Activated naive CD8-positive, alpha-beta T cell treated with anti-CD3 and anti-CD28 coated beads, Interleukin-2, amount 10 ng/mL, durations not matched to agents 7 days and 5 days (primary cell): ENCODE measurements around the gene CUEDC1. TPM values are rescaled to one million over a fixed set of nuclear protein-coding genes. Genes with fewer than 3 reads are reported as not detected.

Experiments used
- ATAC-seq: fragments of 150-1000 bp; cut with Tn5 transposase; one replicate; pipeline ENCODE4 v1.10.0; 2021; ENCODE audit warnings: low read depth, moderate library complexity
- POLR2A ChIA-PET: fragments of 350-600 bp; sonication (Branson Sonifier 250); formaldehyde crosslinking; loops from one replicate; lab custom pipeline; 2021; ENCODE audit warnings: antibody characterized with exemption; lab: Charles Lee
- DNase-seq: peaks from one replicate; pipeline ENCODE4 v3.0.0; 2021
- H3K27ac Mint-ChIP-seq: one replicate; pipeline ENCODE4 v1.8.0; 2022; ENCODE audit warnings: mild to moderate bottlenecking, mixed read lengths
- H3K27me3 Mint-ChIP-seq: one replicate; pipeline ENCODE4 v1.8.0; 2022; ENCODE audit warnings: mild to moderate bottlenecking, moderate library complexity, mixed read lengths
- H3K36me3 Mint-ChIP-seq: one replicate; pipeline ENCODE4 v1.8.0; 2021; ENCODE audit warnings: mild to moderate bottlenecking, mixed read lengths
- H3K4me1 Mint-ChIP-seq: one replicate; pipeline ENCODE4 v1.8.0; 2021; ENCODE audit warnings: mixed read lengths
- H3K4me3 Mint-ChIP-seq: one replicate; pipeline ENCODE4 v1.8.0; 2022; ENCODE audit warnings: mild to moderate bottlenecking, moderate library complexity, mixed read lengths
- H3K9me3 Mint-ChIP-seq: one replicate; pipeline ENCODE4 v1.8.0; 2021; ENCODE audit warnings: mixed read lengths
- total RNA-seq, 2 experiments: library from RNA; stranded (reverse); gene quantifications; one replicate each; pipeline ENCODE4 v1.2.3, GENCODE V29; 2021

Gene CUEDC1
- total RNA-seq, 2 experiments from 2014 or later, result 0.28 to 1.2 TPM

DNA sequence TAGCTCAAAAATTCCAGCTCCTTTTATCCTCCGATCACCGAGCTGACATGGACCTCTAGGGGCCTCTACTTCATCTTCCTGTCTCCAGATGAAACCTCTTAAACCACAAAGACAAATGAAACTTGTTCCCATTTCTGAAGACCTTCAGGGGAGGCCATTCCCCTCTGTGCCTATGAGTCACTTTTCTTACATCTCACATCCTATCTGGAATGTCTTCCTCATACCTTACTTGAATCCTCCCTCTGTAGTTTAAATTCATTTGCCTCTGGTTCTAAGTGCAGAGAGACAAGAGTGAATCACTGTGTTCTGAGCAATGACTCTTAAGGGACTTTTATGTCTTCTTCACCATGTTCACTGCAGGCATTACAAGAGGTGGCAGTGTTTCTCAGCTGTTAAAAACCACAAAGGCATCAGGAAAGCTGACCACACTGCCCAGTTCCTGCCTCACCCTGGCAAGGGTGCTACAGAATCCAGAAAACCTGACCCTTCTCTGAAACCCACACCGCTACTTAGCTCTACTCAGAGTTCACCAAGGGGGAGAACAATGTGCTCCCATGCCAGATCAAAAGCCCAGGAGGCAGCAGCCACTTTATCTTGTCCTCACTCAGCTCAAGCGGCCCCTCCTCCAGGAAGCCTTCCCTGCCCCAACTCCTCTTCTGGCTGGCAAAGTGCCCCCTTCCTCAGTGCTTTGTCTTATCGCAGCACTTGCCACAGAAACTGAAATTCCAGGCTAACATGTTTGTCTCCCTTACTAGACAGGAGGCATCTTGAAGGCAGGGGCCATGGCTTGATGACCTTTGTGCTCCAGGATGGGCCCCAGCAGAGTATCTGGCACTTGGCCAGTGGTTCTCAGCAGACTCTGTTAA is 6.4 kb downstream of the CUEDC1 start:
- Mint-ChIP-seq H3K9me3 (no peaks in the 10 kb centered on the region), H3K4me1 (peaks cover 32% of the 10 kb centered on the region), H3K27me3 (peaks cover 64% of the 10 kb centered on the region), H3K36me3 (no peaks in the 10 kb centered on the region), H3K27ac (no peak overlapping the region), H3K4me3 (no peak overlapping the region)
- POLR2A ChIA-PET, result interaction anchor here (0.6 kb wide), 1 partner anchor 30 kb away, joined by 3 read pairs; no protein-coding TSS in a partner anchor
- DNase-seq (no peak), ATAC-seq (no peak)

DNA sequence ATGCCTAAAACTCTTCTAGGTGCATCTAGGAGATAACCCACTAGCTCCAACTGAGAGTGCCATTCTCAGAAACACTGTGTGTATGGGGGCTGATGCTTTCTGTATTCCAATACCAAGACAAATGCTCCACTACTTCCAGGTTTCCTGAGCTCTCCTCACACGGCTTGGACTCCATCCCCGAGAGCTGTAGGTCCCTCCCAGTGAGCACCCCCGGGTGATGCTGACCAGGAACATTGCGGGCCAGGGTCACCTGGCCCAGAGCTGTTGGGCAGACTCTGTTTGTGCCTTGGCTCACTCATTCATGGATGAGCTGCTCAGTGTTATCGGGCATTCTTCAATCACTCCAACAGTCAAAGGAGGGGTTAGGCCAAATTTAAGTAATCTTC is 7.0 kb downstream of the CUEDC1 start:
- H3K27me3 Mint-ChIP-seq, result peaks cover 61% of the 10 kb centered on the region
- peaks cover 33% of the 10 kb centered on the region for H3K4me1 Mint-ChIP-seq
- no peaks in the 10 kb centered on the region for H3K36me3 Mint-ChIP-seq
- H3K27ac Mint-ChIP-seq, result no peak overlapping the region
- no peaks in the 10 kb centered on the region for H3K9me3 Mint-ChIP-seq
- ATAC-seq (no peak), DNase-seq (no peak)
- POLR2A ChIA-PET, result no interaction called here
- H3K4me3 Mint-ChIP-seq, result no peak overlapping the region

DNA sequence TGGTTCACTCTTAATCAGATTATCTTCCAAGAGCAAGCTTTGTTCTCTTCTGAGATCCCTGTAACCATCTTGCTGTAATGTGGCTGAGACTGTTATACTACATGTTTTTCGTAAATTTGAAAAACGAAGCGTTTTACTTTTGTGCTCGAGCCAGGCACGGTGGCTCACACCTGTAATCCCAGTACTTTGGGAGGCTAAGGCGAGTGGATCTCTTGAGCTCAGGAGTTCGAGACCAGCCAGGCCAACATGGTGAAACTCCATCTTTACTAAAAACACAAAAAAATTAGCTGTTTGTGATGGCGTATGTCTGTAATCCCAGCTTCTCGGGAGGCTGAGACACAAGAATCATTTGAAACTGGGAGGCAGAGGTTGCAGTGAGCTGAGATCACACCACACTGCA is 7.8 kb downstream of the CUEDC1 start:
- Mint-ChIP-seq H3K4me1 (peaks cover 33% of the 10 kb centered on the region), H3K27me3 (peaks cover 58% of the 10 kb centered on the region), H3K9me3 (no peaks in the 10 kb centered on the region), H3K36me3 (no peaks in the 10 kb centered on the region), H3K27ac (no peak overlapping the region), H3K4me3 (peak overlapping the region; percentile 82)
- POLR2A ChIA-PET, result interaction anchor here (1.4 kb wide), 1 partner anchor 73 kb away, joined by 3 read pairs; no protein-coding TSS in a partner anchor
- DNase-seq, result no peak
- ATAC-seq, result no peak

- H3K4me1 Mint-ChIP-seq, result peaks cover 33% of the 10 kb centered on the region
- no peaks in the 10 kb centered on the region for H3K9me3 Mint-ChIP-seq
- H3K27me3 Mint-ChIP-seq, result peaks cover 58% of the 10 kb centered on the region
- no peaks in the 10 kb centered on the region for H3K36me3 Mint-ChIP-seq
- peak overlapping the region; percentile 53 for H3K27ac Mint-ChIP-seq
- H3K4me3 Mint-ChIP-seq, result peak overlapping the region; percentile 82
- POLR2A ChIA-PET, result interaction anchor here (1.4 kb wide), 1 partner anchor 72 kb away, joined by 3 read pairs; no protein-coding TSS in a partner anchor
- peak; percentile 93 for ATAC-seq
- peak; percentile 41 for DNase-seq
Observed at GRCh38 chr17:57946798-57947358, 8.3 kb downstream of the CUEDC1 start.

DNA sequence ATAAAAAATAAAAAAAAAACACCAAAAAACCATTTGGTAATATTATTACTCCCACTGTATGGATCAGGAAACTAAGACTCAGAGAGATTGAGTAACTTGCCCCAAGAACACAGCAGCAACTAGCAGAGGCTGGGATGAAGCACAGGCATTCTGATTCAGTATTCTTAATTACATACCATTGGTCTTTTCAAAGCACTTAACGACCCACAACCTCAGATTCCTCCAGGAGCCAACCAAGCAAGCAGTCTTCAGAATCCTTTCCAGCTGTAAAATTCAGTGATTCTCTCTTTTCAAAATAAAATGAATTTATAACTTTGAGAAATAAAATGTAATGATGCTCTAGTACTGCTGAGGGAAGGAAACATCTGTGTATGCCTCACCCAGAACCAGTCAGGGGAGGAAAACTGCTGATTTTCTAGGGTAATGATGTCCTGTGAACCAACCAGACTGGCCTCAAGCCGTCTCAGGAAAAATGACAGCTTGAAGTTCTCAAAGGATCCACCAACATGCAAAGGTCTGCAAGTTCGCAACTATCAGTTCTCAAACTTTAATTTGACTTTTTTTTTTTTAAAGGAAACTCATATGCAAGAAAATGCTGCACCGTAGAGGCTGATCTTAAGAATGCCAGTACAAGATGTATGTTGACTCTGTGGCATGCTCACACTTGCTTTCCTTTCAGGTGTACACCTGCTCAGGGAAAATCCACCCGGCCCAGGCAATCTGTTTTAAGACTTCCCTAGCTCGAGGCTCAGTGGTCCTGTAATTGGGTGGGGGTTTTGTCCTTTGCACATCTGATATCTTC is 9.0 kb downstream of the CUEDC1 start:
- Mint-ChIP-seq H3K4me1 (peaks cover 35% of the 10 kb centered on the region), H3K4me3 (peak overlapping the region; percentile 82), H3K36me3 (no peaks in the 10 kb centered on the region), H3K9me3 (no peaks in the 10 kb centered on the region), H3K27ac (no peak overlapping the region), H3K27me3 (peaks cover 60% of the 10 kb centered on the region)
- POLR2A ChIA-PET, result interaction anchor here (1.4 kb wide), 1 partner anchor 72 kb away, joined by 3 read pairs; no protein-coding TSS in a partner anchor
- DNase-seq, result no peak
- peak; percentile 43 for ATAC-seq

- Mint-ChIP-seq H3K4me3 (no peak overlapping the region), H3K4me1 (peaks cover 29% of the 10 kb centered on the region), H3K9me3 (no peaks in the 10 kb centered on the region), H3K27ac (no peak overlapping the region), H3K27me3 (peaks cover 69% of the 10 kb centered on the region), H3K36me3 (no peaks in the 10 kb centered on the region)
- no peak for DNase-seq
- POLR2A ChIA-PET, result no interaction called here
- ATAC-seq, result no peak
Observed at GRCh38 chr17:57944908-57945307, 10.3 kb downstream of the CUEDC1 start.

- DNase-seq, result no peak
- Mint-ChIP-seq H3K4me1 (peaks cover 25% of the 10 kb centered on the region), H3K4me3 (no peak overlapping the region), H3K9me3 (no peaks in the 10 kb centered on the region), H3K27me3 (peaks cover 70% of the 10 kb centered on the region), H3K36me3 (no peaks in the 10 kb centered on the region), H3K27ac (no peak overlapping the region)
- no peak for ATAC-seq
- POLR2A ChIA-PET, result interaction anchor here (0.7 kb wide), 1 partner anchor 33 kb away, joined by 4 read pairs; no protein-coding TSS in a partner anchor
Observed at GRCh38 chr17:57943645-57944044, 11.6 kb downstream of the CUEDC1 start.

DNA sequence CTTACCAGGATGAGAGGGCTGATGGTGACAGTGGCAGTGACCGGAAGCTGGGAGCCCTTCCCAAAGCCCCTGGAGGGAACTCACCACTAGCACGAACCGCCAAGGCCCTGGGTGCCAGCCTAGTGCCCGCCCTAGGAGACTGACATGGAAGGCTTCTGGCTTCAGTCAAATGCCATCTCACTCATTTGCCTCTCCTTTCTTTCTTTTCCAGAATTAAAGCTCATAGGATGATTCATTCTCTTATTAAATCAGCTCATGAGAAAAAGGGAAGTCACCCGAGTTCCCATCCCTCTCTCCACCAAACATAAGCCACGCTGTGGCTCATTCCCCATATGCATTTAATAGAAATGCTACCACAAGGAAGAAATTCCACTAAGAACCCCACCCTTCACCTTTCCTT is 12.1 kb downstream of the CUEDC1 start:
- POLR2A ChIA-PET, result no interaction called here
- H3K4me3 Mint-ChIP-seq, result no peak overlapping the region
- no peak for DNase-seq
- H3K36me3 Mint-ChIP-seq, result no peaks in the 10 kb centered on the region
- H3K4me1 Mint-ChIP-seq, result peaks cover 22% of the 10 kb centered on the region
- H3K9me3 Mint-ChIP-seq, result no peaks in the 10 kb centered on the region
- H3K27ac Mint-ChIP-seq, result no peak overlapping the region
- H3K27me3 Mint-ChIP-seq, result peaks cover 68% of the 10 kb centered on the region
- ATAC-seq, result no peak

- DNase-seq (no peak), ATAC-seq (no peak)
- POLR2A ChIA-PET, result no interaction called here
- Mint-ChIP-seq H3K27ac (no peak overlapping the region), H3K4me1 (peaks cover 16% of the 10 kb centered on the region), H3K36me3 (no peaks in the 10 kb centered on the region), H3K4me3 (no peak overlapping the region), H3K27me3 (peaks cover 62% of the 10 kb centered on the region), H3K9me3 (no peaks in the 10 kb centered on the region)
Observed at GRCh38 chr17:57941384-57942370, 13.5 kb downstream of the CUEDC1 start.

GRCh38 chr17:57940653-57941329 is 14.4 kb downstream of the CUEDC1 start:
- POLR2A ChIA-PET, result interaction anchor here (0.7 to 1.5 kb wide), 2 partner anchors 17 to 505 kb away, joined by 3 to 5 read pairs; no protein-coding TSS in a partner anchor
- Mint-ChIP-seq H3K36me3 (no peaks in the 10 kb centered on the region), H3K27me3 (peaks cover 54% of the 10 kb centered on the region), H3K27ac (no peak overlapping the region), H3K4me3 (no peak overlapping the region), H3K9me3 (no peaks in the 10 kb centered on the region), H3K4me1 (peaks cover 10% of the 10 kb centered on the region)
- DNase-seq (no peak), ATAC-seq (no peak)

DNA sequence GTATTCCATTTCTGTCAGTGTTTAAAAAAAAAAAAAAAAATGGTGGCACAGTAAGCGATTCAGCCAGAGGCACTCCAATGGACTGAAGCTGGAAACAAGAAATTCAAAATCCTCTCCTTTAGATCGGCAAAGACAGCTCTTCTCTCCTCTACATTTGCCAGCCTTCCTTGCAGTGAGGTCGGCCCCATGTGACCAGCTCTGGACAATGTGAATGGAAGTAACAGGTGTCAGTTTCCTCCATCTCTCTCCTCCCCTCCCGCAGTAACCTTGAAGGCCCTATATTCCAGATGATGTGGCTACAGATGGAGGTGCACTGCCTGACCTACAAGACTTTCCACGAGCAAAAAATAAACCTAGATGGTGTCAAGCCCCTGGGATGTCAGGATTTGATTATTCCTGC is 15.0 kb downstream of the CUEDC1 start:
- Mint-ChIP-seq H3K27ac (no peak overlapping the region), H3K27me3 (peaks cover 48% of the 10 kb centered on the region), H3K4me1 (peaks cover 10% of the 10 kb centered on the region), H3K36me3 (no peaks in the 10 kb centered on the region), H3K9me3 (no peaks in the 10 kb centered on the region), H3K4me3 (no peak overlapping the region)
- POLR2A ChIA-PET, result interaction anchor here (0.6 to 1.5 kb wide), 3 partner anchors 17 to 506 kb away, joined by 3 to 5 read pairs (median 3); no protein-coding TSS in a partner anchor
- ATAC-seq (no peak), DNase-seq (no peak)

DNA sequence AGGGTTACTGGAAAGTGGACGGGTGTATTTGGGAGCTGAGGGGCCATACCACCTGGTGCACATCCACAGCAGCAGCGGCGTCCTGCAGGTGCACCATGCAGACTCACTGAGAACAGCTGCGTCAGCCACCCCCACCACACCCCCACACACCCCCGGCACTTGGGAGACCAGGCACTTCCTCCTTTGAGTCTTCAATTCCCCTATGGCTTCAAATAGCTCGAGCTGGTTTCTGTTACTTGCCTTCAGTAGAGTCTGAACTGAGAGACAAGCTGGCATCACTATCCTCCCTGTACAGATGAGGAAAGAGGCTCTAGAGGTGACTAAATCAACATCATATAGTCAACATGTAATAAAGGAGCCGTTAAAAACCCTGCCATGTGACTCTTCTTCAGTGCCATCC is 15.4 kb downstream of the CUEDC1 start:
- ATAC-seq (peak; percentile 50), DNase-seq (no peak)
- no peak overlapping the region for H3K4me3 Mint-ChIP-seq
- peaks cover 10% of the 10 kb centered on the region for H3K4me1 Mint-ChIP-seq
- no peaks in the 10 kb centered on the region for H3K36me3 Mint-ChIP-seq
- POLR2A ChIA-PET, result interaction anchor here (0.6 to 1.5 kb wide), 3 partner anchors 16 to 506 kb away, joined by 3 to 5 read pairs (median 3); no protein-coding TSS in a partner anchor
- no peak overlapping the region for H3K27ac Mint-ChIP-seq
- H3K9me3 Mint-ChIP-seq, result no peaks in the 10 kb centered on the region
- H3K27me3 Mint-ChIP-seq, result peaks cover 44% of the 10 kb centered on the region
